H9 (cell line): Measurements from ENCODE around the gene URI1. TPM values are rescaled to one million over a fixed set of nuclear protein-coding genes. Genes with fewer than 3 reads are reported as not detected.

Source experiments
- DNase-seq: peaks from one replicate; pipeline ENCODE4 v3.0.0-alpha.2; 2017
- H2AFZ ChIP-seq: one replicate; pipeline ENCODE4 v1.6.1; 2013; ENCODE audit warnings: mild to moderate bottlenecking, low read length, control low read depth, moderate library complexity
- H2AK5ac ChIP-seq: 2 replicates; pipeline ENCODE4 v1.6.1; 2013; ENCODE audit warnings: low read length, control low read depth, mixed read lengths; ENCODE audit not compliant: insufficient read length
- H2BK120ac ChIP-seq: one replicate; pipeline ENCODE4 v1.6.1; 2013; ENCODE audit warnings: low read depth, mild to moderate bottlenecking, low read length, control low read depth, inconsistent platforms; ENCODE audit not compliant: poor library complexity, severe bottlenecking
- H2BK12ac ChIP-seq: 2 replicates; pipeline ENCODE4 v1.6.1; 2013; ENCODE audit warnings: low read length, control low read depth, mixed read lengths, low read depth; ENCODE audit not compliant: insufficient read length
- H2BK15ac ChIP-seq: 2 replicates; pipeline ENCODE4 v1.6.1; 2013; ENCODE audit warnings: low read depth, low read length, control low read depth
- H2BK20ac ChIP-seq: one replicate; pipeline ENCODE4 v1.6.1; 2013; ENCODE audit warnings: low read depth, mild to moderate bottlenecking, low read length, control low read depth, inconsistent platforms; ENCODE audit not compliant: poor library complexity, severe bottlenecking
- H2BK5ac ChIP-seq: 2 replicates; pipeline ENCODE4 v1.6.1; 2013; ENCODE audit warnings: low read length, control low read depth, mixed read lengths; ENCODE audit not compliant: insufficient read length
- H3K14ac ChIP-seq: 2 replicates; pipeline ENCODE4 v1.6.1; 2013; ENCODE audit warnings: low read length, control low read depth; ENCODE audit not compliant: insufficient read depth
- H3K18ac ChIP-seq: 2 replicates; pipeline ENCODE4 v1.6.1; 2013; ENCODE audit warnings: low read depth, mild to moderate bottlenecking, mixed read lengths, low read length, control low read depth; ENCODE audit not compliant: insufficient read length
- H3K23ac ChIP-seq: 2 replicates; pipeline ENCODE4 v1.6.1; 2013; ENCODE audit warnings: low read length, control low read depth, mixed read lengths, low read depth; ENCODE audit not compliant: insufficient read length
- H3K23me2 ChIP-seq: 2 replicates; pipeline ENCODE4 v1.6.1; 2013; ENCODE audit warnings: low read depth, mild to moderate bottlenecking, mixed read lengths, low read length, control low read depth; ENCODE audit not compliant: insufficient read length, poor library complexity, severe bottlenecking
- H3K27ac ChIP-seq: 2 replicates; pipeline ENCODE4 v1.5.1; 2013; ENCODE audit warnings: low read length, control low read depth, mixed read lengths, low read depth; ENCODE audit not compliant: insufficient read length
- H3K27me3 ChIP-seq: 2 replicates; pipeline ENCODE4 v1.6.1; 2013; ENCODE audit warnings: low read length, control low read depth, inconsistent platforms; ENCODE audit not compliant: insufficient read depth
- H3K4ac ChIP-seq: 2 replicates; pipeline ENCODE4 v1.6.1; 2013; ENCODE audit warnings: low read depth, mild to moderate bottlenecking, control low read depth, inconsistent platforms, low read length, moderate library complexity
- H3K4me1 ChIP-seq: 2 replicates; pipeline ENCODE4 v1.6.1; 2013; ENCODE audit warnings: low read length, control low read depth, inconsistent platforms; ENCODE audit not compliant: insufficient read depth
- H3K4me2 ChIP-seq: 2 replicates; pipeline ENCODE4 v1.6.1; 2013; ENCODE audit warnings: low read length, control low read depth, mixed read lengths; ENCODE audit not compliant: insufficient read length, insufficient read depth
- H3K56ac ChIP-seq: 2 replicates; pipeline ENCODE4 v1.6.1; 2013; ENCODE audit warnings: low read depth, mild to moderate bottlenecking, mixed read lengths, low read length, control low read depth; ENCODE audit not compliant: insufficient read length
- H3K79me1 ChIP-seq: 2 replicates; pipeline ENCODE4 v1.6.1; 2013; ENCODE audit warnings: low read depth, mild to moderate bottlenecking, moderate library complexity, low read length, control low read depth, inconsistent platforms; ENCODE audit not compliant: insufficient read depth, poor library complexity, severe bottlenecking
- H3K79me2 ChIP-seq: 2 replicates; pipeline ENCODE4 v1.6.1; 2013; ENCODE audit warnings: low read length, control low read depth, inconsistent platforms; ENCODE audit not compliant: insufficient read depth
- H3K9ac ChIP-seq: 2 replicates; pipeline ENCODE4 v1.6.1; 2013; ENCODE audit warnings: low read length, control low read depth, mixed read lengths; ENCODE audit not compliant: insufficient read length; ENCODE audit errors: extremely low read depth
- H3K9me3 ChIP-seq: one replicate; pipeline ENCODE4 v1.6.1; 2013; ENCODE audit warnings: low read depth, low read length, inconsistent platforms; ENCODE audit not compliant: control insufficient read depth
- H3T11ph ChIP-seq: one replicate; pipeline ENCODE4 v1.6.1; 2013; ENCODE audit warnings: mild to moderate bottlenecking, low read length, control low read depth, inconsistent platforms
- H4K20me1 ChIP-seq: one replicate; pipeline ENCODE4 v1.6.1; 2013; ENCODE audit not compliant: control insufficient read depth, insufficient read length, insufficient read depth
- H4K5ac ChIP-seq: 2 replicates; pipeline ENCODE4 v1.6.1; 2013; ENCODE audit warnings: low read depth, mild to moderate bottlenecking, mixed read lengths, low read length, control low read depth; ENCODE audit not compliant: insufficient read length
- H4K8ac ChIP-seq: replicated peaks from 2 replicates; pipeline ENCODE4 v1.6.1; 2013; ENCODE audit warnings: low read length, control low read depth, mixed read lengths, low read depth; ENCODE audit not compliant: insufficient read length
- H4K91ac ChIP-seq: 2 replicates; pipeline ENCODE4 v1.6.1; 2013; ENCODE audit warnings: low read depth, mild to moderate bottlenecking, moderate library complexity, mixed read lengths, low read length, control low read depth; ENCODE audit not compliant: insufficient read length
- H3K27ac Mint-ChIP-seq, 3 experiments: 2 replicates in 2 of 3; 3 replicates in 1 of 3; pipeline ENCODE4 v1.8.0; 2020 to 2021; ENCODE audit warnings: mixed read lengths in 3 of 3, mild to moderate bottlenecking in 1 of 3, moderate library complexity in 1 of 3
- H3K27me3 Mint-ChIP-seq: 2 replicates; pipeline ENCODE4 v1.8.0; 2021; ENCODE audit warnings: low read depth, mild to moderate bottlenecking, moderate library complexity, mixed read lengths
- H3K36me3 Mint-ChIP-seq, 3 experiments: 2 replicates in 2 of 3; 3 replicates in 1 of 3; pipeline ENCODE4 v1.8.0; 2020 to 2021; ENCODE audit warnings: low read depth in 3 of 3, mixed read lengths in 3 of 3; ENCODE audit not compliant: insufficient read depth in 1 of 3
- H3K4me1 Mint-ChIP-seq, 2 experiments: 2 replicates each; pipeline ENCODE4 v1.8.0; 2020; ENCODE audit warnings: mixed read lengths in 2 of 2
- H3K4me3 Mint-ChIP-seq, 2 experiments: 2 replicates in 1 of 2; 3 replicates in 1 of 2; pipeline ENCODE4 v1.8.0; 2020 to 2021; ENCODE audit warnings: mild to moderate bottlenecking in 2 of 2, mixed read lengths in 2 of 2, moderate library complexity in 1 of 2
- H3K9me3 Mint-ChIP-seq, 2 experiments: 2 replicates in 1 of 2; 3 replicates in 1 of 2; pipeline ENCODE4 v1.8.0; 2020; ENCODE audit warnings: mild to moderate bottlenecking in 2 of 2, mixed read lengths in 2 of 2, moderate library complexity in 1 of 2
- CTCF ChIP-seq: fragments of 200-600 bp; sonication (generic); conservative IDR thresholded peaks from 3 replicates; pipeline ENCODE4 v1.8.0; 2021; ENCODE audit warnings: antibody characterized with exemption, mild to moderate bottlenecking
- WGBS: extraction: QIAGEN DNeasy Blood & Tissue Kit; methylation state at CpG from one replicate; pipeline ENCODE4 v1.1.7; 2013; ENCODE audit warnings: missing lambda C conversion rate, low lambda C conversion rate, mixed read lengths; ENCODE audit not compliant: insufficient read length; ENCODE audit errors: extremely low coverage; 5-methylcytosine and 5-hydroxymethylcytosine counted together
- total RNA-seq: library from RNA; stranded (reverse); gene quantifications from 2 replicates; pipeline ENCODE4 v1.2.1, GENCODE V29; 2021

Gene URI1
- total RNA-seq, 1 experiment from 2014 or later = 54.3 TPM

- peaks cover 6 to 39% (median 37%) of the 10 kb centered on the region in 3 experiments for H3K36me3 Mint-ChIP-seq
- TF ChIP-seq CTCF = no peak
These were observed 86.9 kb downstream of the URI1 start for GRCh38 chr19:30028992-30029343.

More at GRCh38 chr19:30028992-30029343, 86.9 kb downstream of the URI1 start:
- H3K14ac ChIP-seq = no peak overlapping the region
- no peak overlapping the region for H2AK5ac ChIP-seq
- H3K9me3 ChIP-seq = no peaks in the 10 kb centered on the region
- no peak overlapping the region for H3K23ac ChIP-seq
- H4K20me1 ChIP-seq = no peaks in the 10 kb centered on the region
- H3K9ac ChIP-seq = no peak overlapping the region
- H4K5ac ChIP-seq = no peak overlapping the region
- H2BK12ac ChIP-seq = no peak overlapping the region
- Mint-ChIP-seq H3K27ac (no peak overlapping the region), H3K4me1 (peaks cover 11 to 15% of the 10 kb centered on the region in 2 experiments), H3K27me3 (no peaks in the 10 kb centered on the region), H3K4me3 (no peak overlapping the region), H3K9me3 (peaks cover 4% of the 10 kb centered on the region in 2 experiments; a peak in 1 of 5 replicates)
- no peak overlapping the region for H3T11ph ChIP-seq
- H3K79me1 ChIP-seq = no peaks in the 10 kb centered on the region
- H4K8ac ChIP-seq = no peak overlapping the region
- no peak overlapping the region for H2AFZ ChIP-seq
- DNase-seq = no peak
- no peak overlapping the region for H2BK5ac ChIP-seq
- no peak overlapping the region for H3K4me2 ChIP-seq
- WGBS = no CpG with 5 or more reads among the region's 1 CpG
- no peak overlapping the region for H3K27ac ChIP-seq
- no peaks in the 10 kb centered on the region for H3K27me3 ChIP-seq
- no peak overlapping the region for H3K56ac ChIP-seq
- no peak overlapping the region for H3K4ac ChIP-seq
- no peak overlapping the region for H4K91ac ChIP-seq
- H2BK20ac ChIP-seq = no peak overlapping the region
- no peak overlapping the region for H2BK120ac ChIP-seq
- no peaks in the 10 kb centered on the region for H3K4me1 ChIP-seq
- no peaks in the 10 kb centered on the region for H3K23me2 ChIP-seq
- no peaks in the 10 kb centered on the region for H3K79me2 ChIP-seq
- H2BK15ac ChIP-seq = no peak overlapping the region
- no peak overlapping the region for H3K18ac ChIP-seq
